HepG2 (cell line): Measurements from ENCODE around the gene TBX21. TPM values are rescaled to one million over a fixed set of nuclear protein-coding genes. Genes with fewer than 3 reads are reported as not detected.

Experiments
- ATAD3A ChIP-seq: sonication (generic); formaldehyde crosslinking; IDR thresholded peaks from 2 replicates; pipeline ENCODE4 v1.4.0; 2020; ENCODE audit warnings: missing genetic modification reagents
- FLYWCH1 ChIP-seq: sonication (generic); formaldehyde crosslinking; IDR thresholded peaks from 2 replicates; pipeline ENCODE4 v1.8.1; 2023; ENCODE audit warnings: mild to moderate bottlenecking, missing genetic modification reagents
- JDP2 ChIP-seq: sonication (generic); formaldehyde crosslinking; IDR thresholded peaks from 2 replicates; pipeline ENCODE4 v1.8.1; 2022; ENCODE audit warnings: missing genetic modification reagents, borderline replicate concordance
- MED13 ChIP-seq: sonication (generic); formaldehyde crosslinking; IDR thresholded peaks from 2 replicates; pipeline ENCODE4 v1.5.0; 2020; ENCODE audit warnings: missing genetic modification reagents
- NCOA1 ChIP-seq: sonication (generic); formaldehyde crosslinking; IDR thresholded peaks from 2 replicates; pipeline ENCODE4 v1.9.0; 2021; ENCODE audit warnings: missing genetic modification reagents
- TEAD2 ChIP-seq: sonication (generic); formaldehyde crosslinking; IDR thresholded peaks from 2 replicates; pipeline ENCODE4 v1.9.0; 2021; ENCODE audit warnings: missing genetic modification reagents
- ZC3H13 ChIP-seq: sonication (generic); formaldehyde crosslinking; IDR thresholded peaks from 2 replicates; pipeline ENCODE4 v1.8.1; 2023; ENCODE audit warnings: mild to moderate bottlenecking, missing genetic modification reagents, moderate library complexity
- ZFP62 ChIP-seq: sonication (generic); formaldehyde crosslinking; IDR thresholded peaks from 2 replicates; pipeline ENCODE4 v1.4.0; 2020; ENCODE audit warnings: missing genetic modification reagents
- ZMYM4 ChIP-seq: sonication (generic); formaldehyde crosslinking; IDR thresholded peaks from 2 replicates; pipeline ENCODE4 v1.8.1; 2023; ENCODE audit warnings: mild to moderate bottlenecking, missing genetic modification reagents
- ZNF17 ChIP-seq: sonication (generic); formaldehyde crosslinking; IDR thresholded peaks from 2 replicates; pipeline ENCODE4 v1.5.0; 2020; ENCODE audit warnings: mild to moderate bottlenecking, missing genetic modification reagents
- polyA plus RNA-seq, 8 experiments: library from polyadenylated mRNA; depleted of rRNA in 3 of 8; stranded (reverse) in 7 of 8; unstranded in 1 of 8; fragments of >200 nt; fragmentation: Illumina TruSeq in 4 of 8; extraction: Trizol in 4 of 8; gene quantifications; 2 replicates each; pipeline versions ENCODE4 v1.2.1 to v1.2.3, GENCODE V29; 2011 to 2016; ENCODE audit warnings: low read depth in 4 of 8, missing spikeins in 1 of 8, mixed read lengths in 1 of 8; ENCODE audit not compliant: insufficient read depth in 1 of 8
- total RNA-seq, 5 experiments: library from RNA; depleted of rRNA; stranded (reverse); fragments of >200 nt; fragmentation: Illumina TruSeq; extraction: Trizol; gene quantifications; 2 replicates each; pipeline ENCODE4 v1.2.3, GENCODE V29; 2016; ENCODE audit warnings: low read depth in 1 of 5
- TF ChIP-seq, protein P1 (sequence below): sonication (generic); formaldehyde crosslinking; IDR thresholded peaks from 2 replicates; pipeline ENCODE4 v1.4.0; 2020; ENCODE audit warnings: low read depth, missing genetic modification reagents
- TF ChIP-seq, protein P2 (sequence below): sonication (generic); formaldehyde crosslinking; IDR thresholded peaks from 2 replicates; pipeline ENCODE4 v1.4.0; 2020; ENCODE audit warnings: low read depth, mild to moderate bottlenecking, missing genetic modification reagents
- TF ChIP-seq, protein P3 (sequence below): sonication (generic); formaldehyde crosslinking; conservative IDR thresholded peaks from 2 replicates; pipeline ENCODE4 v1.4.0; 2020; ENCODE audit warnings: missing genetic modification reagents
- TF ChIP-seq, protein P4 (sequence below): sonication (generic); formaldehyde crosslinking; IDR thresholded peaks from 2 replicates; pipeline ENCODE4 v1.5.1; 2020; ENCODE audit warnings: missing genetic modification reagents, mild to moderate bottlenecking, borderline replicate concordance
- TF ChIP-seq, protein P5 (sequence below): sonication (generic); formaldehyde crosslinking; IDR thresholded peaks from 2 replicates; pipeline ENCODE4 v1.4.0; 2020; ENCODE audit warnings: missing genetic modification reagents, borderline replicate concordance
- TF ChIP-seq, protein P6 (sequence below): IDR thresholded peaks from 2 replicates; pipeline ENCODE4 v1.6.1; 2016; ENCODE audit warnings: missing genetic modification reagents, missing compliant biosample characterization
- TF ChIP-seq, protein P7 (sequence below): sonication (generic); formaldehyde crosslinking; IDR thresholded peaks from 2 replicates; pipeline ENCODE4 v1.4.0; 2020; ENCODE audit warnings: missing genetic modification reagents
- TF ChIP-seq, protein P8 (sequence below): sonication (generic); formaldehyde crosslinking; conservative IDR thresholded peaks from 2 replicates; pipeline ENCODE4 v1.5.0; 2020; ENCODE audit warnings: missing genetic modification reagents

TBX21 gene
- total and polyA plus RNA-seq, 2 of the 13 experiments (the other 11 are each of a cell fraction or from before 2014, with no cell fraction given): not detected

DNA sequence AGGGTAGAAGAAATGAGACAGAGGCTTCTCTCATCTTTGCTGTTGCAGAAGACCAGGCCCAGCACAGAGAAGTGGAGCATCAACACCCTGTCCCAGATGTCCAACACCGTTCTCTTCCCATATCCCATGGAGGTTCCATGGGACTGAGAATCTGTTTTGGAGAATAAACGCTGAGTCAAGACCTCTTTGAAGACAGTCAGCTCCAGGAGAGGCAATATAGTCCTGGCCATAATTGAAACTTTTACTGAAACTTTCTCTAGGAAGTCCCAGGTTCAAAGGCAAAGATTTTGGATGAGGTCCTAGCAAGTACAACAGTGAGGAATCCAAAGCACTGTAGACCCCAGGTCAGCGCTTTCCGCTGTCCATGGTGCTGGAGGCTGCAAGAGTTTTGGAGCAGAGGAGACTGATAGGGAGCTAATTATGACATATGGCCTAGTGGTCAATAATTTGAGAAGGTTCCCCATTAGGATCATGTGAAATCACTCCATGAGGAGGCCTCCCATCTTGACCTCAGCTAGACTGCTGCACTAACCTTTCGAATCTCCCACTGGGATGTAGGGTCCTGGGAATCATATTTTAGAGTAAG lies 52.6 kb downstream of the TBX21 start (continued):
- TF ChIP-seq, protein P1, sequence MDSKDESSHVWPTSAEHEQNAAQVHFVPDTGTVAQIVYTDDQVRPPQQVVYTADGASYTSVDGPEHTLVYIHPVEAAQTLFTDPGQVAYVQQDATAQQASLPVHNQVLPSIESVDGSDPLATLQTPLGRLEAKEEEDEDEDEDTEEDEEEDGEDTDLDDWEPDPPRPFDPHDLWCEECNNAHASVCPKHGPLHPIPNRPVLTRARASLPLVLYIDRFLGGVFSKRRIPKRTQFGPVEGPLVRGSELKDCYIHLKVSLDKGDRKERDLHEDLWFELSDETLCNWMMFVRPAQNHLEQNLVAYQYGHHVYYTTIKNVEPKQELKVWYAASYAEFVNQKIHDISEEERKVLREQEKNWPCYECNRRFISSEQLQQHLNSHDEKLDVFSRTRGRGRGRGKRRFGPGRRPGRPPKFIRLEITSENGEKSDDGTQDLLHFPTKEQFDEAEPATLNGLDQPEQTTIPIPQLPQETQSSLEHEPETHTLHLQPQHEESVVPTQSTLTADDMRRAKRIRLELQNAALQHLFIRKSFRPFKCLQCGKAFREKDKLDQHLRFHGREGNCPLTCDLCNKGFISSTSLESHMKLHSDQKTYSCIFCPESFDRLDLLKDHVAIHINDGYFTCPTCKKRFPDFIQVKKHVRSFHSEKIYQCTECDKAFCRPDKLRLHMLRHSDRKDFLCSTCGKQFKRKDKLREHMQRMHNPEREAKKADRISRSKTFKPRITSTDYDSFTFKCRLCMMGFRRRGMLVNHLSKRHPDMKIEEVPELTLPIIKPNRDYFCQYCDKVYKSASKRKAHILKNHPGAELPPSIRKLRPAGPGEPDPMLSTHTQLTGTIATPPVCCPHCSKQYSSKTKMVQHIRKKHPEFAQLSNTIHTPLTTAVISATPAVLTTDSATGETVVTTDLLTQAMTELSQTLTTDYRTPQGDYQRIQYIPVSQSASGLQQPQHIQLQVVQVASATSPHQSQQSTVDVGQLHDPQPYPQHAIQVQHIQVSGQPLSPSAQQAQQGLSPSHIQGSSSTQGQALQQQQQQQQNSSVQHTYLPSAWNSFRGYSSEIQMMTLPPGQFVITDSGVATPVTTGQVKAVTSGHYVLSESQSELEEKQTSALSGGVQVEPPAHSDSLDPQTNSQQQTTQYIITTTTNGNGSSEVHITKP (CRISPR knock-in tag): no peak
- TF ChIP-seq ZMYM4 (CRISPR knock-in tag): no peak
- no peak for TF ChIP-seq FLYWCH1 (CRISPR knock-in tag)
- TF ChIP-seq, protein P2, sequence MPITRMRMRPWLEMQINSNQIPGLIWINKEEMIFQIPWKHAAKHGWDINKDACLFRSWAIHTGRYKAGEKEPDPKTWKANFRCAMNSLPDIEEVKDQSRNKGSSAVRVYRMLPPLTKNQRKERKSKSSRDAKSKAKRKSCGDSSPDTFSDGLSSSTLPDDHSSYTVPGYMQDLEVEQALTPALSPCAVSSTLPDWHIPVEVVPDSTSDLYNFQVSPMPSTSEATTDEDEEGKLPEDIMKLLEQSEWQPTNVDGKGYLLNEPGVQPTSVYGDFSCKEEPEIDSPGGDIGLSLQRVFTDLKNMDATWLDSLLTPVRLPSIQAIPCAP (CRISPR knock-in tag): no peak
- TF ChIP-seq, protein P3, sequence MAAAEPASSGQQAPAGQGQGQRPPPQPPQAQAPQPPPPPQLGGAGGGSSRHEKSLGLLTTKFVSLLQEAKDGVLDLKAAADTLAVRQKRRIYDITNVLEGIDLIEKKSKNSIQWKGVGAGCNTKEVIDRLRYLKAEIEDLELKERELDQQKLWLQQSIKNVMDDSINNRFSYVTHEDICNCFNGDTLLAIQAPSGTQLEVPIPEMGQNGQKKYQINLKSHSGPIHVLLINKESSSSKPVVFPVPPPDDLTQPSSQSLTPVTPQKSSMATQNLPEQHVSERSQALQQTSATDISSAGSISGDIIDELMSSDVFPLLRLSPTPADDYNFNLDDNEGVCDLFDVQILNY: 0 out of 2 replicates have a peak, but pooled peaks have one; percentile 28
- TF ChIP-seq ZC3H13 (CRISPR knock-in tag): no peak
- TF ChIP-seq ZFP62 (CRISPR knock-in tag): no peak
- TF ChIP-seq, protein P4, sequence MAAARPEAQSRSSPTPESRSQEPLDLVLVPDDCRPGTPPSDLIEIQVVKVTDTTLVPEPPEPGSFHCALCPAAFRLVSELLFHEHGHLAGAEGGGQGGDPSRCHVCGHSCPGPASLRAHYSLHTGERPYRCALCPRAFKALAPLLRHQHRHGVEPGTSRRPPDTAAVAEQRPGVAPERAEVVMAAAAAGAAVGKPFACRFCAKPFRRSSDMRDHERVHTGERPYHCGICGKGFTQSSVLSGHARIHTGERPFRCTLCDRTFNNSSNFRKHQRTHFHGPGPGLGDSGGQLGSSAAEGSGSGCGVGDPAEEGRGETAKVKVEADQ (CRISPR knock-in tag): no peak
- TF ChIP-seq NCOA1 (CRISPR knock-in tag): no peak
- TF ChIP-seq, protein P5, sequence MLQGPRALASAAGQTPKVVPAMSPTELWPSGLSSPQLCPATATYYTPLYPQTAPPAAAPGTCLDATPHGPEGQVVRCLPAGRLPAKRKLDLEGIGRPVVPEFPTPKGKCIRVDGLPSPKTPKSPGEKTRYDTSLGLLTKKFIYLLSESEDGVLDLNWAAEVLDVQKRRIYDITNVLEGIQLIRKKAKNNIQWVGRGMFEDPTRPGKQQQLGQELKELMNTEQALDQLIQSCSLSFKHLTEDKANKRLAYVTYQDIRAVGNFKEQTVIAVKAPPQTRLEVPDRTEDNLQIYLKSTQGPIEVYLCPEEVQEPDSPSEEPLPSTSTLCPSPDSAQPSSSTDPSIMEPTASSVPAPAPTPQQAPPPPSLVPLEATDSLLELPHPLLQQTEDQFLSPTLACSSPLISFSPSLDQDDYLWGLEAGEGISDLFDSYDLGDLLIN (CRISPR knock-in tag): no peak
- TF ChIP-seq TEAD2 (CRISPR knock-in tag): peak; percentile 62; the same call in 1 of the 2 replicates
- no peak for TF ChIP-seq ZNF17
- TF ChIP-seq, protein P6, sequence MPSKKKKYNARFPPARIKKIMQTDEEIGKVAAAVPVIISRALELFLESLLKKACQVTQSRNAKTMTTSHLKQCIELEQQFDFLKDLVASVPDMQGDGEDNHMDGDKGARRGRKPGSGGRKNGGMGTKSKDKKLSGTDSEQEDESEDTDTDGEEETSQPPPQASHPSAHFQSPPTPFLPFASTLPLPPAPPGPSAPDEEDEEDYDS: 0 out of 2 replicates have a peak, but pooled peaks have one; percentile 40
- TF ChIP-seq MED13 (CRISPR knock-in tag): no peak
- TF ChIP-seq, protein P7, sequence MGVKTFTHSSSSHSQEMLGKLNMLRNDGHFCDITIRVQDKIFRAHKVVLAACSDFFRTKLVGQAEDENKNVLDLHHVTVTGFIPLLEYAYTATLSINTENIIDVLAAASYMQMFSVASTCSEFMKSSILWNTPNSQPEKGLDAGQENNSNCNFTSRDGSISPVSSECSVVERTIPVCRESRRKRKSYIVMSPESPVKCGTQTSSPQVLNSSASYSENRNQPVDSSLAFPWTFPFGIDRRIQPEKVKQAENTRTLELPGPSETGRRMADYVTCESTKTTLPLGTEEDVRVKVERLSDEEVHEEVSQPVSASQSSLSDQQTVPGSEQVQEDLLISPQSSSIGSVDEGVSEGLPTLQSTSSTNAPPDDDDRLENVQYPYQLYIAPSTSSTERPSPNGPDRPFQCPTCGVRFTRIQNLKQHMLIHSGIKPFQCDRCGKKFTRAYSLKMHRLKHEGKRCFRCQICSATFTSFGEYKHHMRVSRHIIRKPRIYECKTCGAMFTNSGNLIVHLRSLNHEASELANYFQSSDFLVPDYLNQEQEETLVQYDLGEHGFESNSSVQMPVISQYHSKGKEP (CRISPR knock-in tag): peak; percentile 93; the same call in 1 of the 2 replicates
- TF ChIP-seq, protein P8, sequence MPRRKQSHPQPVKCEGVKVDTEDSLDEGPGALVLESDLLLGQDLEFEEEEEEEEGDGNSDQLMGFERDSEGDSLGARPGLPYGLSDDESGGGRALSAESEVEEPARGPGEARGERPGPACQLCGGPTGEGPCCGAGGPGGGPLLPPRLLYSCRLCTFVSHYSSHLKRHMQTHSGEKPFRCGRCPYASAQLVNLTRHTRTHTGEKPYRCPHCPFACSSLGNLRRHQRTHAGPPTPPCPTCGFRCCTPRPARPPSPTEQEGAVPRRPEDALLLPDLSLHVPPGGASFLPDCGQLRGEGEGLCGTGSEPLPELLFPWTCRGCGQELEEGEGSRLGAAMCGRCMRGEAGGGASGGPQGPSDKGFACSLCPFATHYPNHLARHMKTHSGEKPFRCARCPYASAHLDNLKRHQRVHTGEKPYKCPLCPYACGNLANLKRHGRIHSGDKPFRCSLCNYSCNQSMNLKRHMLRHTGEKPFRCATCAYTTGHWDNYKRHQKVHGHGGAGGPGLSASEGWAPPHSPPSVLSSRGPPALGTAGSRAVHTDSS: no peak
- TF ChIP-seq JDP2 (CRISPR knock-in tag): no peak
- TF ChIP-seq ATAD3A (CRISPR knock-in tag): 0 out of 2 replicates have a peak, but pooled peaks have one; percentile 29
